ENCODE measurements around the gene HS6ST3.
"Not testable (repeated sequence)": the region's sequence is repeated elsewhere in the genome, so short reads cannot be mapped to it uniquely, and the experiment has no call there.

HS6ST3 gene

DNA sequence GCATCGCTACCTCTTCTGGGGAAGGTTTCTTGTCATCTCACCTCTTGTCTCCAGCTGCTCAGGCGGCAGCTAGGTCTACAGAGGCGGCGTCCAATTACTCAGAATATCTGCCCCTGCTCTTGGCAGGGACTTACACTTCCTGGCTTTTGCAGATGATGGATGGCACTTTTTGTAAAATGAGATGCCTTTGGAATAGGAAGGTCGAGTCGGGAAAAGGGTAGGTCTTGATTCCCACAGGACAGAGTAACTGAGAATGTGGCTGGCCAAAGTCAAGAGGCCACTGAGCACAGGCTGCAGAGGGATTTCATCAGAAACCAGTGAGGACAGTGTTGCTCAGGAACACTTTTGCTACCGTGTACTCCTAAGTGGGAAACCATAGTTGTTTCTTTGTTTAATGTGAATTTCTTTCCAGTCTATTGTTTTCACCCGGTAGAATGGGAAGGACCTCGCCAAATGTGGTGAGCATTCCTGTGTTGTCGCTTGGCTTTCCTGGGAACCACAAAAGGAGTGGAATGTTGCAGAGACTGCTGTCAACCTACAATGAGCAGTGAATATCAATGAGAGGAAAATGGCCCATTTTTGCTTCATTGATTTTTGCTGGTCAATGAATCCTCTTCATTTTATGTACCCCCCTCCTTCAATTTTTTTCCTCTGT is 383.7 kb downstream of the HS6ST3 start:
- DNase-seq: no peak

DNA sequence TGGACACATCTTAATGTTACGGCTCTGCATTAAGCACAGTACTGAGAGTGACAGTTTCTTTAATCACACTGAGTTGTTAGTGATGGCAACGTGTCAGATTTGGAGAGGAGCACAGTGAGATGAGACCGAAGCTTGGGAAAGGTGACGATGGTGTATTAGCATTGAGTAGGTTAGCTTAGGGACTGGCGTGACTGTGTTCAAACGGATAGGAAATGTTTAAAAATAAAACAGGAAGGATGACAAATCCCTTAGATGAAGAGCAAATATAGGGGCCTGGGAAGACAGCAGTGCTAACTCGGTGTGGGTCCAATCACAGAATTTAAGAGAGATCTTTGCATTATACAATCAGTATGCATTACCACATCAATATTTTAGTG is 384.3 kb downstream of the HS6ST3 start:
- DNase-seq: no peak

DNA sequence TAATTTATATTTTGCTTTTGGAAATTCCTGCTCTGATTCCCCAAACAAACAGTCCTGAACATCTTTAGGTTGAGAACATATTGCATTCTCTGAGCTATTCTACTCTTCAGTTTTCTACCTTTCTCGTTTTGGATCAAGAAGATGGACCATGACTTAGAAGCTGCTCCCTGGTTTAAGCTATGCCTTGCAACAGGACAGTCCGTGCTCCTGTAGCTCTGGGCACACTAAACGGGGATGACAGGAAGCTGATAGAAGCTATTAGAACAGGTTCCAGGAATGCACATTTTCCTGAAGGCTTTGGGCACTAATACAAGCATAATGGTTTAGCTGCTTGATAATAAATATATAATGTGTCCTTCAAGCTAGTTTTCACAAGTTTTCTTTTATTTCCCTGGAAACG is 385.2 kb downstream of the HS6ST3 start:
- DNase-seq: no peak

DNA sequence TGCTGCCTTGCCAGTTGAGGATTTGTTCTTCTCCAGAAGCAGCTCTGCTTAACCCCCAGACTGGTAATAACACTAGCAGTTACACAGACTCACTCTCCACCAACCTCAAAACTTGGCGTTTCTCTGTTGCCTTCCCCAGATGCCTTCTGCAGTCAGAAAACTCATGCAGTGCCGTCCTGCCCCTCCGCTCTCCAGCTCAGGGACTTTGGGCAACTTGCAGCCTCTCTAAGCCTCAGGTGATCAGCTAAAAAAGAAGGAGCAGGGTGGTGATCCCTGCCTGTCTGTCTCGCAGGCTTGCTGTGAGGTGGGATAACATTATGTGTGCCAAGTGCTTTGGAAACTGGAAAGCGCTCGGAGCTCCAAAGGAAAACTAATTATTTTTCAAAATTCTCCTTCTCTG is 391.6 kb downstream of the HS6ST3 start:
- no peak for DNase-seq

DNA sequence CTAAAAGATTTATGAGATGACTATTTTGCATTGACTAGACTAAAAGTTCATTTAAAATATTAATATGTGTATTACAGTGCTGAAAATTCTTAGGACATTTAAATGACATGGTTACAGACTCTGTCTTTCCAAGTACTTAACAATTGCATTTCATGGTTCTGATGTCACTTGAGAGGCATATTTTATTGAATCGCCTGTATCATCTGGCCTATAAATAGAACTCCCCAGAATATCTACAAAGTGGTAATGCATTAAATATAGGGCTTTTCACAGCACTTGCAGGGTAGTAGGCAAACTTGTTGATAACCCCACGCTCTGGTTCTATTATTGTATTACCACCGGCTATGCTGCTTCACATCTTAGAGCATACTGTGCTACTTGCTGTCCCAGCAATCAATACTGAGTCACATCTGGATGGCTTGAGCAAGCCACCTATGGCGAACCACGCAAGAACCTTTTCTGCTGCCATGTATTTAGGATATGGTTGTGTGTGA is 400.6 kb downstream of the HS6ST3 start:
- no peak for DNase-seq

DNA sequence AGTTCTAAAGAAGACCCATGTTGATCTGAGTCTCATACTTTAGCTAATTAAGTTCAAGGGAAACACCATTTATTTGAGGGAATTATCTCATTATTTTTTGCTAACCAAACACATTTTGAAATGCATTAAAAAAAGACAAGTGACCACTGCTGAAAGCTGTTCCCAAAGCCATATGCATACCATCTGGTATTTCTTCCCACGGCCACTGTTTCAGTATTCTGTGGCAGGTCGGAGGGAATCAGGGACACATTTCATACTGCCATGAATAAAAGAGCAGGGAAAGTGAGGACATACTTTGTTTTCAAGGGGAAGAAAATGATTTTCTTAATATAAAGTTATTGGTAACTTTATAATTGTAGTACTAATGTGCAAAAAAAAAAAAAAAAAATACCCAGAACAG is 401.2 kb downstream of the HS6ST3 start:
- DNase-seq: no peak

DNA sequence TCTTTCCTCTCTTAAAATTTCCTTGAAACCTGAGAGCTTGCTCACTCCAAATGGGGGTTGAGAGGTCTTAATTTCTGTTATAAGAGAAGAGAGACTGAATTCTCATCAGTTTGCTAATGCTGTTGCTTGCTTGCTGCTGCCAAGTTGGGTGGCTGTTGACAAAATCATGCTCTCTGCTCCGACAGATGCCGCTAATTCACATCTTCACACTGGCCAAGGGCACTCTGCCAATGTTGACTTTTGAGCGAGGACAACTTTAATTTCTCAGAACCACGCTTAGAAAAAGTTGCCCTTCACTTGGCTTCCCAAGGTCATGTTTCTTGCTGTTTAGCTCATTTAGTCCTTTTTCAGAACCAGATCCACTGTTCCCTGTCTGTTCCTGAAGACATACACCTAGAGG is 402.9 kb downstream of the HS6ST3 start:
- DNase-seq: no peak

DNA sequence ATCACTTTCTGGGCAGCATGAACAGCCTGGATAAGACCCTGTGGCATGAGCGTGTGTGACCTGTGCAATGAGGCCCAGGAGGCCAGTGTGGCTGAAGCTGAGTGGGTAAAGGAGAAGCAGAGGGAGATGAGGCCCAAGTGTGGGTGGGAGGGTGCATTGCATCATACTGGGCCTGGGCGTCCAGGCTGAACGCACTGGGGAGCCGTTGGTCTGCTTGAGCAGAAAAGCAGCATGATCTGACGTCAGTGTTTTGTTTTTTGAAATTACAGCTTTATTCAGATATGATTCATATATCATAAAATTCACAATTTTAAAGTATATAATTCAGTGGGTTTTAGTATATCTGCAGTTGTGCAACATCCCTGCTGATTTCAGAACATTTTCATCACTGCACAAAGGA is 409.7 kb downstream of the HS6ST3 start:
- no peak for DNase-seq

DNA sequence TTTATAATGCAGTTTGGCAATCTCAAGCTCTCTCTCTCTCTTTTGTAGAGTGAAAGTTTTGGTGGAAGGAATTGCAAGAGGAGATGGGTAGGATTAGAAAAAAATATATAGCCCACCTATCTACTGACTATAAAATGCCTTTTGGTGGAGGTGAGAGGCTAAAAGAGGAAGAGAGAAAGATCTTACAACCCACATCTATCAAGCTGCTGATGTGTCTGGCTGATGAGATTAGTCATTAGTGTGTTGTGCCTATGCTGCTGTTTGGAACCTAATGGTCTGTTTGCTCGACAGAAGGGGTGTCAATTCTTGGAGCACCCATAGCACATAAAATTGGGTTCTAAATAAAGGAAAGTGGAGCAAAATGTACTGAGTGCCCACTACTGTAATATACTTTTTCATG is 411.0 kb downstream of the HS6ST3 start:
- no peak for DNase-seq

DNA sequence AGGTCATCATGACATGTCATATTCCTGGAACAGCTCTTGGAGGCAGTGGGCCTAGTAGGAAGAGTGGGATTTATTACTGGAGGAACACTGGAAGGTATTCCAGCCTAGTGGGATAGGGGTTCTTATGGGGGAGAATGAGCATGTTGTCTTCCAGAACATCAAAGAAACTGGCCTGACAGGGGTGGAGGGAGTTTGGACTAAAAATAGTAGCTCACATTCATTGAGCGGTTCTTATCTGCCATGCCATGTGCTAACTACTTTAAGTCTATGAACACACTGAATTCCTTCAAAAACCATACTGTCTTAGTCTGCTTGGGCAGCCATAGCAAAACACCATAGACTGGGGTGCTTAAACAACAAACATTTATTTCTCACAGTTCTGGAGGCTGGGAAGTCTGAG is 413.6 kb downstream of the HS6ST3 start:
- DNase-seq: no peak

DNA sequence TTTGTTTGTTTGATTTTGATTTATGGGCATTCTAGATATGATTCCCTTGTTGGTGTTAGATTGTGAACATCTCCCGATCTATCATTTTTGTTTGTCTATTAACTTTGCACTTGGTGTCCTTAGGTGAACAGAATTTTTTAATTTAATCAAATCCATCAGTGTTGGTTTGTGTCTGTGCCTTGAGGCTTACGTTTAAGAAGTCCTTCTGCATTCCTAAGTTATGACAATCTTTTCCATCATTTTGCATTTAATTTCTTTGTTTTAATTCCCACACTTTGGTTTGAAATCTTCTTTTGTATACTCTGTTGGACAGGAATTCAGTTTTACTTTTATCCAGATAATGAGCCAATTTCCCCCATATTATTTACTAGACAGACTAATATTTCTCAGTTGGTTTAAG is 421.7 kb downstream of the HS6ST3 start:
- DNase-seq: no peak

DNA sequence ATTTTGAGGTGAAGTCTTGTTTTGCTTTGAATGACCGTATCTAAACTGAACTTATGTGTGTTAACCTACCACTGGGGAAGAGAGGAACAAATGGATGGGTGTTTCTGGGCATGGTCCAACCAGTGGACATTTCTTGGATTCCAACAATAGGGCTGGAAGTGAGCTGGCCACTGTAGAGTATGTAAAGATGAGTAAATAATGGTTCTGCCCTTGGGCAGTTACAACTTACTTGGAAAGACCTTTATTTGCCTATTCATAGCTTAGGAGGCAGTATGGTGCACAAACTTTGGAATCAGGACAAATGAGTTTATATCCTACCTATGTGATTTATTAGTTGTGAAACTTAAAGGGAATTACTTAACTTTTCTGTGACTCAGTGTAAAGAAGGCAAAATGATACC is 429.5 kb downstream of the HS6ST3 start:
- no peak for DNase-seq

DNA sequence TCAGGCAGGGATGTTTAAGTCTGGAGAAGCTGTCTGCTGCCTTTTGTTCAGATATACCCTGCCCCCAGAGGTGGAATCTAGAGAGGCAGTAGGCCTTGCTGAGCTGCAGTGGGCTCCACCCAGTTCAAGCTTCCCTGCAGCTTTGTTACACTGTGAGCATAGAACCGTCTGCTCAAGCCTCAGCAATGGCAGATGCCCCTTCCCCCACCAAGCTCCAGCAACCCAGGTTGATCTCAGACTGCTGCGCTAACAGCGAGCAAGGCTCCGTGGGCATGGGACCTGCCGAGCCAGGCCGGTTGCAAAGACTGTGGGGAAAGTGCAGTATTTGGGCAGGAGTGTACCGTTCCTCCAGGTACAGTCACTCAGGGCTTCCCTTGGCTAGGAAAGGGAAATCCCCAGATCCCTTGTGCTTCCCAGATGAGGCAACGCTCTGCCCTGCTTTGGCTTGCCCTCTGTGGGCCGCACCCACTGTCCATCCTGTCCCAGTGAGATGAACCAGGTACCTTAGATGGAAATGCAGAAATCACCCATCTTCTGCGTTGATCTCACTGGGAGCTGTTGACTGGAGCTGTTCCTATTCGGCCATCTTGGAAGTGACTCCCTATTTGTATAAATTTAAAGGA is 434.6 kb downstream of the HS6ST3 start:
- DNase-seq: not testable (repeated sequence)

DNA sequence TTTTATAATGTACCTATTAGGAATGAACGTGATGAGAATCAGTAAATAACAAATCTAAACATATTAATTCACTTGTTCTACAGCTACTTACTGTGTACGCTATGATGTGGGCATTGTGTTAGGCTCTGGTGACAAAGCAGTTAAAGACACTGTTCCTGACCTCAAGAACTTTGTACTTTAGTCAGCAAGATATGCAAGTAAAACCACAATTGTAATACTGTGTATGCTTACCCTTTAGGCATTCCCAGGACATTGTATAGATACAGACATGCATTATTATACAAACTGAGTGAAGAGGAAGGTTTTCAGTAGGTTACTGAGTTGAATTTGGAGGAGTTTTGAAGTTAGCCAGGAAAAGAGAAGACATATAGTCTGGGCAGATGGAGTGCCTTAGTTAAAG is 435.8 kb downstream of the HS6ST3 start:
- DNase-seq: no peak

DNA sequence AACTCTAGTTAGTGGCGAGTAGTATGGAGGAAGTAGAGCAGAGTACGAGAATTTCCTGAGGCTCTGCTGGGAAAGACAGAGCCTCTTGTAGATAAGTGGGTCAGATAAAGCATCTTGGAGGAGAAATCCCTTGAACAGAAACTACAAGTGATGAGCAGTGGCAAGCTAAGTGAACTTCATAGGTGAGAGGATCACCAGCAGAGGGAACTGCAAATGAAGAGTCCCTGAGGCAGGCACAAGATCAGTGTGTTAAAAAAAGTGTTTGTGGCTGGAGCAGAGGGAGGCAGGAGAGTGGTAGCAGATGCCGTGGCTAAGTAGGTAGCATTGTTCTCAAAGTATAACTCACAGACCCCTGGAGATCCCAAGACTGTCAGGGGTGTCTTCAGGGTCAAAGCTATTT is 437.6 kb downstream of the HS6ST3 start:
- DNase-seq: no peak

DNA sequence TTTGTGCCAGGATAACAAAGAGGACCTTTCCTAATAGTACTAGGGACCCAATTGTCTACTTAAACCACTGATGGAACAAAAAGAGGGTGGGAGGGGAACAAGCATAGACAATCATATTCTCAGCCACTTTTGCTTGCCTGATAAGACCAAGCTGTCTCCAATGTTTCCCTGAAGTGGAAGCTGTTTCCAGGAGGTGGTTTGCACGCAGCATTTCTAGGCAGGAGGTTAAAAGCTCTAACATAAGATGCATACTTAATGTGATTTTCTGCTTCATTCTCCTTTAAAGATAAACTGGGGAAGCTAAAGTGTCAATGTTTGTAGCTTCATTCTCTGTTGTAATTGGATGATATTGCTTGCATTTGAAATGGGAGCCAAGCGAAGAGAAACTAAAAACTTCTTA is 442.9 kb downstream of the HS6ST3 start:
- no peak for DNase-seq

DNA sequence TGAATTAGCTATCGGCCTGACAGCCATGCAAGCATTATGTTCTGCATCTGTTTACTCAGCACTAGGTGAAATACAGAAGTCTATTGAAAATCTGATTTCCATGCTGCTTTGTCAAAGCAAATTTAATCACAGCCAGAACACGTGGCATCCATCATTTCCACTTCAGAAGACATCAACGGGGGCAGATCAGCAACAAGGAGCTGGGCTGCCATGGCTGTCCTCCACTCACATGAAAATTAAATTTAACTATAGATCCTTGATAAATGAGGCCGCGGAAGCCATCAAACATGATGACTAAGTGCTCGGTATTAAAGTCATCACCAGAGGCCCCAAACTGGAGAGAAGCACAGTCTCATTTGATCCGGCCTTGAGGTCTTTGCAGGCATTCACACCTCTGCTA is 443.5 kb downstream of the HS6ST3 start:
- no peak for DNase-seq

DNA sequence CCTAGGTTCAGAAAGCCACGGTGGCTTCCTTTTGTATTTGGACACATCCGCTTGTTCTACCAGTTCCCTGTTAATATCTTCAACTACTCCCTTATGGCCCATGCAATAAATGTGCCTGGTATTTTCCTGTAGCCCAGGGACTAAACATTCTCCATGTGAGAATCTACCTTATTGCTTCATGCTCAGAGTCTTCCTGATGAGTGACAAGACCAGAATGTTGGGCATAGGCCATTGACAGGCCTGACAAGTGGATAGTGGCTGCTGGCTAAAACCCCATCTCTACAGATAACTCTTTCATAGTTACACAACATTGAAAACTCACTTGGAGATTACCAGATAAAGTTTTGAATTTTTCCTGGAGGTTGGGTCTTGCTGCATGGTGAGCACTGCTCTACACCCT is 449.9 kb downstream of the HS6ST3 start:
- DNase-seq: no peak

DNA sequence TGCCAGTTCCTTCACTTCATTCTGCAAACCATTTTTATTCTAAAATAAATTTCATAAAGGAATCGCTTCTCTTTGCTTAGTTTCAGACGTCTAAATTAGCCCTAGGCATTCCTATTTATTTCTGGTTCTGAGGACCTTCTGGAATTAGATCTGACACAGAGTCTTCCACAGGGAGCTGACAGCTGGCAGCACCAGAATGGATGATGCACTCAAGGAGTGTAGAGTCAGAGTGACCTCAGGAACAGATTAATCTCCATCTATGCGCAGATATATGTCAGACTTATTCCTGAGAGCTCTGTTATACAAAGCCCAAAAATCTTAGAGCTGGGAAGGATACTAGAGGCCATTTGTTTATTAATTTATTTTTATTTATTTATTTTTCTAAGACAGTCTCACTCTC is 450.8 kb downstream of the HS6ST3 start:
- no peak for DNase-seq

DNA sequence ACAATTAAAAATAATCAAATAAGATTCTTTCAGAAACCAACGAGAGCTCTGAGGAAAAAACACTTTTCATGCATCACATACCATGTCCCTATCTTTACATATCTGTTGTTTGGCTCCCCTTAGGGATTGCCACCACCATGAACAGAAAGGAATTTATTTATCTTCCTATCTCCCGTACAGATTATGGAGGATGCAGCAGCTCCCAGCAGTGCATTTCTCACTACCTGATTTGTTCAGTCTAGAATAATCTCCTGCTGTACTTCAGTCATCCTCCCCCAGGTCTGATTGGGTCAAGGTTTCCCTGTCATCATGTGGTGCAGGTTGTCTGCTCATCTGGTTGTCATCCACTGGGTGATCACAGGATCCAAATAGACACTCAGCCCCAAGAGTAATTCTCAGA is 453.1 kb downstream of the HS6ST3 start:
- no peak for DNase-seq

DNA sequence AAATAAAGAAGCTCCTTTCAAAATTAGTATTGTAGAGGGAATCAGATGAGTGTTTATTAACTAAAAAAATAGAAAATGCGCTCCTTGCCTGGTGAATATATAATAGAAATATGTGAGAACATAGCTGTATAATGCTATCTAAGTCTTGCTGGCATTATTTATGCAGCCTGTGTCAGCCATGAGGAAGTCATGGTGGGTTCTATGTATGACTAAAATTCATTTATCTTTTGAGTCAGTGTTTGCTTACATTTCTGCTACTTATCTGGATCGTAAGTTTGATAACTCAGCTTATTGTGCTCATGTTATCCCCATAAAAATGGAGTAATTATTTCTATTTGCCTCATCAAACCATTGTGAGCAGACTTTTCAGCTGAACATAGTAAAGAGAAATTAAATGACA is 455.1 kb downstream of the HS6ST3 start:
- DNase-seq: no peak

DNA sequence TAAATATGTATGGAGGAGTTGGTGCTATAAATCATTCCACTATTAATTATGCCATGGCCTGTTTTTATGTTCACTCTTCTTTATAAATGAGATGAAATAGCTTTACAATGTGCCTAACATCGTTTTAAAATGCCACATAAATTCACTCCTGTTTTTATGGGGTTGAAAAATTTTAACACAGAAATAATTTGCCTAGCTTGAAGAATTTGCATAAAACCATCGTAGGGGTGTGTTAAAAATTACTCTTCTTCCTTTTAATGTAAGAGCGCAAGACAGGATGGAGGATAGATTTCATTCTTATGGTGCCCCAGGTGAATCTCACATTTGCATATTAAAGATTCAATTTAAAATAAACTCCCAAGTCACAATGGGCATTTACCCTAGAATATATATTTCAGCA is 456.6 kb downstream of the HS6ST3 start:
- DNase-seq: no peak

DNA sequence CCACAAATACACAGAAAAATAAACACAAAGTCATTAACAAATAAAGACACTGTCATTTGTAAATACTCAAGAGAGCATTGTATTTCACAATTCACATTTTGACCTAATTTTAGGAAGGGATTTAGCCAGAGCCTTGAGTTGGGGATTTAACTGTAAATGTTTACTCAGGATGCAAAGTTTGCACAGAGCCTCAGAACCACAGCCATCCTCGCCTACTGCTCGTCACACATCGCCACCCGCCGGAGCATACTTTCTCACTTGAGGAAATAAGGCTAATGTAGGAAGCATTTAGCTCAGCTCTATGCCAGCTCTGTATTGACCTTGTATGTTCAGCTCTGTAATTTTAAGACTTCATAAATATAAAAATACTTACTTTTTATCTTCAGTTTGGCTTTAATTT is 461.6 kb downstream of the HS6ST3 start:
- no peak for DNase-seq

DNA sequence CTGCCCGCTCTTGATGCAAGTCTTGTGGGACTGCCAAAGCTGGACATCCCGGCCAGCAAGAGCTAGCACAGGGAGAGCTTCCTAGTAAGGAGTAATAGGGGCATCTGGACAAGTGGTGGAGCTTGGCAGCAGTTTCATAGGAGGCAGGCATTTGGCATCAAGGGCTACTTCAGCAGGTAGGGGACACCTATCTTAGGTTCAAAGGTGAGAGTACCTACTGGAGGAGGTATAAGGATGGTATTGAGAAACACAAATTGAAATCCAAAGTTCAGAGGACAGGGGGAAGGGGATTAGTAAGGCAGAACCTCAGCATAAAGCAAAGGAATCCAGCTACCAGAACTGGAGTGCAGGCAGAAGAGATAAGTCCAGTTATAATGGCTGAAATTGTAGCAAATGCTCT is 462.7 kb downstream of the HS6ST3 start:
- DNase-seq: no peak

DNA sequence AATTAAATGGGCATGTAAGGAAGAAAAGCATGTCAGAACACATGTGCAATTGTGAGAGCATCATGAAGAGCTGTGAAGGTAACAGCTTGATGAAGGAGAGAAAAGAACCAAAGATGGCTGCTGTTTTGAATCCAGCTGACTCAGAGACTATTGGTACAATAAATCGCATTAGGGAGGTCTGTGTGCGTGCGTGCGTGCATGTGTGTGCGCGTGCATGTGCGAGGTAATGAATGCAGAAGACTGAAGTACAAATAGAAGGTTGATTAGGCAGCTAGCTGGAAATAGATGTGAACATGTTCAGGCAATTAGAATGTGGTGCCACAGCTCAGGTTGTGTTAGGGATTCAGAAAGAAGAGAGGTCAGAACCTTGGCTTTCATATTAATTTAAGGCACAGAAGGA is 463.9 kb downstream of the HS6ST3 start:
- DNase-seq: no peak

Data from NCI-H2029 treated with DMSO at 0.1 percent for 48 hours (cell line).